Measurements from ENCODE around the gene STAT5A.

The STAT5A gene

DNA sequence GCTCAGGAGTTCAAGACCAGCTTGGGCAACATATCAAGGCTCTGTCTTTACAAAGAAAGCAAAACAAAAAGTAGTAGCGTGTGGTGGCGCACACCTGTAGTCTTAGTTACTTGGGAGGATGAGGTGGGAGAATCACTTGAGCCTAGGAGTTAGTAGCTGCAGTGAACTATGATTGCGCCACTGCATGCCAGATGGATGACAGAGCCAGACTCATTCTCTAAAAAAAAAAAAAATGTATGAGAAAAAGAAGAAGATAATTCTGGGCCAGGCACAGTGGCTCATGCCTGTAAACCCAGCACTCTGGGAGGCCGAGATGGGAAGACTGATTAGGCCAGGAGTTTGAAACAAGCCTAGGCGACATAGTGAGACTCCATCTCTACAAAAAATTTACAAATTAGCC, 40.6 kb upstream of the STAT5A start:
- no peak for DNase-seq (ENCODE audit: low spot score)
- TF ChIP-seq CTCF (IDR thresholded peaks at IDR 0.05; ENCODE audit: extremely low read depth, missing control alignments), result no peak

DNA sequence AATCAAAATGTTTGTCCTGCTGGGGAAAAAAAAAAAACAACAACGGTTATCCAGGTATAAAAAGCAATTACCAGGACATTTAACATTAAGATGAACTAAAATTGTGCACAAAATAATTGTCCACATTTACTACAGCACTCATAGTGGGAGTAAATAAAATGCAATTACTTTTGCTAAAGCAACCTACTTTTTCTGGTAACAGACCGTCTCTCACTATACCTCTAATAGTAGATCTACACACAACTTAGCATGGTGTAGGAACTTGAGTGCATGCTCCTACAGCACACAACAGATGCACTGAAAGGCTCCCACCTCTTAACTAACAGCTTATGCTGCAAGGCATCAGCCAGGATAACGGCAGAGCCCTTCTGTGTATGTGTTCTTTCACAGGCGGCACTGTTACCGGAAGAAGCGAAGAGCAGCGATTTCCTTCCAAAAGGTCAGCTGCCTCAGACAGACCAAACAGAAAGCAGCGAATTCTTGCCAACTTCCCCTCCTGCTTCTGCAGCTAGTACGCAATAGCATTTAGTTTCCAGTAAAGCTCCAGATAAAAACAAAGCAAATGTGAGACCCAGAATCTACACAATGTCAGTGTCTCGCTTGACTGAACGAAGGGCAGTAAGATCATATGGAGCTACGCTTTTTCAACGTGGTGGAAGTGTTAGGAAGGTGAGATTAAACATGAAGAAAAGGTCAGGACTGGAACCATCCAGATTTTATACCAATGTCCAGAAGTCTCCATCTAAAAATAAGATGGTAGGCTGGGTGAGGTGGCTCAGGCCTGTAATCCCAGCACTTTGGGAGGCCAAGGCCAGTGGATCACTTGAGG, 39.7 kb upstream of the STAT5A start:
- TF ChIP-seq CTCF (IDR thresholded peaks at IDR 0.05; ENCODE audit: extremely low read depth, missing control alignments), result no peak
- peak; percentile 75 for DNase-seq (ENCODE audit: low spot score)

- TF ChIP-seq CTCF (IDR thresholded peaks at IDR 0.05; ENCODE audit: extremely low read depth, missing control alignments), result no peak
- no peak for DNase-seq (ENCODE audit: low spot score)
These were observed 38.4 kb upstream of the STAT5A start for GRCh38 chr17:42249681-42250446.

GRCh38 chr17:42251115-42251514, 37.2 kb upstream of the STAT5A start:
- TF ChIP-seq CTCF (IDR thresholded peaks at IDR 0.05; ENCODE audit: extremely low read depth, missing control alignments), result no peak
- no peak for DNase-seq (ENCODE audit: low spot score)

GRCh38 chr17:42252597-42253550, 35.4 kb upstream of the STAT5A start:
- no peak for DNase-seq (ENCODE audit: low spot score)
- TF ChIP-seq CTCF (IDR thresholded peaks at IDR 0.05; ENCODE audit: extremely low read depth, missing control alignments), result no peak

DNA sequence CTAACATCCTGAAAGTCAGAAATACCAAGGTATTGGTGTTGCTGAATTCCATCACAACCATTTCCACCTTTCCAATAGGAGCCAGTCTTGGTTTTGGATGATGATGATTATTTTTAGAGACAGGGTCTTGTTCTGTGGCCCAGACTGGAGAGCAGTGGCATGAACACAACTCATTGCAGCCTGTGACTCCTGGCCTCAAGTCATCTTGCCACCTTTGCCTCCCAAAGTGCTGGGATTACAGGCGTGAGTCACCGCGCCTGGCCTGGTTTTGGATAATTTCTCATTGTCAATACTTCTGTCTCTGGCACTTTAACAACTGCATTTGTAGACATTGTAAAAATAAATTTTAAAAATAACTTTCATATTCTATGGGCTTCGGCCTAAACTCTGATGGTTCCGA, 34.7 kb upstream of the STAT5A start:
- DNase-seq (ENCODE audit: low spot score), result no peak
- TF ChIP-seq CTCF (IDR thresholded peaks at IDR 0.05; ENCODE audit: extremely low read depth, missing control alignments), result no peak

All from GM20000 (cell line).